GM12878 (cell line): ENCODE data around the gene SLC2A4. TPM values are rescaled to one million over a fixed set of nuclear protein-coding genes. Genes with fewer than 3 reads are reported as not detected.
A peak's percentile ranks its signal among the peaks of the same experiment; 100 is the strongest.

Experiments used
- E4F1 ChIP-seq: fragments of 450-650 bp; IDR thresholded peaks from 2 replicates; pipeline ENCODE4 v1.6.1; 2018; ENCODE audit warnings: borderline replicate concordance, mild to moderate bottlenecking; ENCODE audit not compliant: partially characterized antibody
- EP300 ChIP-seq, 2 experiments: fragments of 150-350 bp in 1 of 2; IDR thresholded peaks; 2 replicates each; pipeline ENCODE4 v1.6.1; 2011 to 2012; ENCODE audit warnings: low read depth in 2 of 2, low read length in 2 of 2, borderline replicate concordance in 1 of 2, improper control_type of control experiment in 1 of 2, inconsistent platforms in 1 of 2; ENCODE audit not compliant: control insufficient read depth in 1 of 2
- EZH2 ChIP-seq: IDR thresholded peaks from 2 replicates; pipeline ENCODE4 v1.6.1; 2012; ENCODE audit warnings: low read depth, mild to moderate bottlenecking, control low read depth, inconsistent platforms, low read length, borderline replicate concordance; ENCODE audit not compliant: control insufficient read depth
- IRF4 ChIP-seq: IDR thresholded peaks from 2 replicates; pipeline ENCODE4 v1.6.1; 2011; ENCODE audit warnings: low read depth, low read length
- MEF2B ChIP-seq: fragments of 450-650 bp; IDR thresholded peaks from 2 replicates; pipeline ENCODE4 v1.6.1; 2018; ENCODE audit warnings: mild to moderate bottlenecking, moderate library complexity; ENCODE audit not compliant: partially characterized antibody, poor library complexity, severe bottlenecking
- PML ChIP-seq: IDR thresholded peaks from 2 replicates; pipeline ENCODE4 v1.6.1; 2012; ENCODE audit warnings: low read length, inconsistent platforms
- ZNF622 ChIP-seq: fragments of 450-650 bp; IDR thresholded peaks from 2 replicates; pipeline ENCODE4 v1.6.1; 2017; ENCODE audit warnings: mild to moderate bottlenecking, inconsistent platforms
- ZNF687 ChIP-seq: fragments of 450-650 bp; IDR thresholded peaks from 2 replicates; pipeline ENCODE4 v1.6.1; 2017; ENCODE audit warnings: mild to moderate bottlenecking, moderate library complexity
- polyA plus RNA-seq, 11 experiments: library from polyadenylated mRNA; depleted of rRNA in 4 of 11; unstranded in 6 of 11; stranded (reverse) in 5 of 11; fragments of >200 nt; fragmentation: Nextera tagmentation in 4 of 11; fragmentation: Illumina TruSeq in 1 of 11; extraction: Ambion mirVana in 4 of 11; extraction: Trizol in 1 of 11; gene quantifications; 1 replicate in 1 of 11; 2 replicates in 10 of 11; pipeline versions ENCODE4 v1.2.1 to v1.2.3, GENCODE V29; 2011 to 2016; ENCODE audit warnings: inconsistent platforms in 2 of 11, missing spikeins in 2 of 11, low read depth in 1 of 11
- total RNA-seq, 4 experiments: library from RNA; depleted of rRNA in 3 of 4; stranded (reverse); fragments of >200 nt in 3 of 4; fragmentation: Illumina TruSeq in 1 of 4; extraction: Trizol in 1 of 4; gene quantifications; 2 replicates each; pipeline versions ENCODE4 v1.2.1 to v1.2.3, GENCODE V29; 2013 to 2021

SLC2A4 gene
- total and polyA plus RNA-seq, 10 of the 15 experiments (the other 5 are each of a cell fraction or from before 2014, with no cell fraction given): 0.03 to 0.23 (median 0.04) TPM; not detected in 4

- peak; percentile 94 for TF ChIP-seq MEF2B
- TF ChIP-seq ZNF622: no peak
- TF ChIP-seq IRF4: 0 out of 2 replicates have a peak, but pooled peaks have one; percentile 3
- 0 out of 2 replicates have a peak, but pooled peaks have one; percentile 60 for TF ChIP-seq ZNF687
- TF ChIP-seq EZH2: no peak
- TF ChIP-seq E4F1: peak; percentile 16
- peak; percentile 93; the same call in 1 of the 2 replicates for TF ChIP-seq PML
- no peak for TF ChIP-seq EP300 (IDR thresholded peaks at IDR 0.05; ENCODE audit: borderline replicate concordance in 1 of 2, control insufficient read depth in 1 of 2, low read depth in 2 of 2, low read length in 2 of 2)
Measured at GRCh38 chr17:7252176-7253043, 29.1 kb upstream of the SLC2A4 start, which contains the start of gene ELP5 (continued).
